ENCODE measurements around the gene GMDS. TPM values are rescaled to one million over a fixed set of nuclear protein-coding genes. Genes with fewer than 3 reads are reported as not detected.

Gene GMDS
- total and polyA plus RNA-seq, 9 donors, result 6.6 to 20.6 (median 11.0) TPM

GRCh38 chr6:1798303-1798964 is 447.0 kb downstream of the GMDS start:
- Histone ChIP-seq H3K27me3 (no peaks in the 10 kb centered on the region), H3K4me1 (ENCODE audit: insufficient read depth) (no peaks in the 10 kb centered on the region), H3K4me3 (no peak overlapping the region), H3K9me3 (no peaks in the 10 kb centered on the region), H3K36me3 (no peaks in the 10 kb centered on the region), H3K27ac (no peak overlapping the region)
- TF ChIP-seq EP300 (IDR thresholded peaks at IDR 0.05), result no peak
- TF ChIP-seq POLR2A (IDR thresholded peaks at IDR 0.05), result no peak
- TF ChIP-seq CTCF (IDR thresholded peaks at IDR 0.05), result no peak
- intact Hi-C loops (cut with DNase I), result no loop called here
- WGBS, 3 donors, result 89 to 91% (median 91%) methylated on average over 9 of the region's 9 CpGs
- DNase-seq, result no peak

GRCh38 chr6:1797801-1798200 is 447.6 kb downstream of the GMDS start:
- no peaks in the 10 kb centered on the region for H3K27me3 ChIP-seq
- DNase-seq, result no peak
- no peaks in the 10 kb centered on the region for H3K36me3 ChIP-seq
- H3K4me1 ChIP-seq (ENCODE audit: insufficient read depth), result no peaks in the 10 kb centered on the region
- H3K27ac ChIP-seq, result no peak overlapping the region
- no peaks in the 10 kb centered on the region for H3K9me3 ChIP-seq
- TF ChIP-seq POLR2A (IDR thresholded peaks at IDR 0.05), result no peak
- no peak for TF ChIP-seq CTCF (IDR thresholded peaks at IDR 0.05)
- no peak for TF ChIP-seq EP300 (IDR thresholded peaks at IDR 0.05)
- intact Hi-C loops (cut with DNase I), result no loop called here
- WGBS, 3 donors, result 21 to 29% (median 27%) methylated on average over 1 of the region's 1 CpG
- no peak overlapping the region for H3K4me3 ChIP-seq

- H3K27ac ChIP-seq, result no peak overlapping the region
- H3K4me1 ChIP-seq (ENCODE audit: insufficient read depth), result no peaks in the 10 kb centered on the region
- H3K9me3 ChIP-seq, result no peaks in the 10 kb centered on the region
- TF ChIP-seq EP300 (IDR thresholded peaks at IDR 0.05), result no peak
- TF ChIP-seq POLR2A (IDR thresholded peaks at IDR 0.05), result no peak
- no peak for TF ChIP-seq CTCF (IDR thresholded peaks at IDR 0.05)
- H3K27me3 ChIP-seq, result no peaks in the 10 kb centered on the region
- H3K36me3 ChIP-seq, result no peaks in the 10 kb centered on the region
- H3K4me3 ChIP-seq, result no peak overlapping the region
- 95 to 97% (median 96%) methylated on average over 8 of the region's 8 CpGs for WGBS, 3 donors
- DNase-seq, result no peak
- intact Hi-C loops (cut with DNase I), result no loop called here
Observed at GRCh38 chr6:1796706-1797529, 448.5 kb downstream of the GMDS start.

- Histone ChIP-seq H3K27me3 (no peaks in the 10 kb centered on the region), H3K27ac (no peak overlapping the region), H3K9me3 (no peaks in the 10 kb centered on the region), H3K4me1 (ENCODE audit: insufficient read depth) (no peaks in the 10 kb centered on the region), H3K36me3 (no peaks in the 10 kb centered on the region), H3K4me3 (no peak overlapping the region)
- intact Hi-C loops (cut with DNase I), result no loop called here
- no peak for DNase-seq
- TF ChIP-seq CTCF (IDR thresholded peaks at IDR 0.05), result no peak
- no peak for TF ChIP-seq POLR2A (IDR thresholded peaks at IDR 0.05)
- no peak for TF ChIP-seq EP300 (IDR thresholded peaks at IDR 0.05)
- 93 to 97% (median 97%) methylated on average over 4 of the region's 4 CpGs for WGBS, 3 donors
Observed at GRCh38 chr6:1795910-1796309, 449.5 kb downstream of the GMDS start.

All from ovary (tissue), 9 donors.